C4-2B (cell line): ENCODE data around the gene ARSB.

ENCODE experiments used
- H3K27ac ChIP-seq: fragments of 450-650 bp; 2 replicates; pipeline ENCODE4 v1.5.1; 2017
- CTCF ChIP-seq: fragments of 450-650 bp; conservative IDR thresholded peaks from 2 replicates; pipeline ENCODE4 v1.5.1; 2017; ENCODE audit warnings: mild to moderate bottlenecking
- ZFX ChIP-seq: fragments of 450-650 bp; IDR thresholded peaks from 2 replicates; pipeline ENCODE4 v1.6.1; 2017

ARSB gene

GRCh38 chr5:78803353-78803752 is 181.8 kb downstream of the ARSB start:
- TF ChIP-seq CTCF (no peak), ZFX (no peak)
- H3K27ac ChIP-seq = no peak overlapping the region

GRCh38 chr5:78801413-78801812 is 183.7 kb downstream of the ARSB start:
- H3K27ac ChIP-seq = no peak overlapping the region
- TF ChIP-seq ZFX (no peak), CTCF (no peak)

- TF ChIP-seq CTCF (no peak), ZFX (no peak)
- no peak overlapping the region for H3K27ac ChIP-seq
These were observed 185.7 kb downstream of the ARSB start for GRCh38 chr5:78799266-78800017.

GRCh38 chr5:78798673-78799029 is 186.5 kb downstream of the ARSB start:
- H3K27ac ChIP-seq = no peak overlapping the region
- TF ChIP-seq ZFX = no peak
- no peak for TF ChIP-seq CTCF

GRCh38 chr5:78797936-78798672 is 187.0 kb downstream of the ARSB start:
- H3K27ac ChIP-seq = no peak overlapping the region
- TF ChIP-seq ZFX (no peak), CTCF (no peak)

- TF ChIP-seq CTCF = no peak
- TF ChIP-seq ZFX = no peak
These were observed 189.4 kb downstream of the ARSB start for GRCh38 chr5:78795757-78796156.

GRCh38 chr5:78794693-78795215 is 190.4 kb downstream of the ARSB start:
- TF ChIP-seq CTCF = no peak
- TF ChIP-seq ZFX = no peak
- no peak overlapping the region for H3K27ac ChIP-seq

More at GRCh38 chr5:78795757-78796156, 189.4 kb downstream of the ARSB start:
- no peak overlapping the region for H3K27ac ChIP-seq
